Activated naive CD8-positive, alpha-beta T cell treated with anti-CD3 and anti-CD28 coated beads, Interleukin-2, amount 10 ng/mL, durations not matched to agents 7 days and 5 days (primary cell): ENCODE results near the gene SDR39U1. TPM values are rescaled to one million over a fixed set of nuclear protein-coding genes. Genes with fewer than 3 reads are reported as not detected.
A peak's percentile ranks its signal among the peaks of the same experiment; 100 is the strongest.

Experiments used
- ATAC-seq: fragments of 150-1000 bp; cut with Tn5 transposase; one replicate; pipeline ENCODE4 v1.10.0; 2021; ENCODE audit warnings: low read depth, moderate library complexity
- POLR2A ChIA-PET: fragments of 350-600 bp; sonication (Branson Sonifier 250); formaldehyde crosslinking; loops from one replicate; lab custom pipeline; 2021; ENCODE audit warnings: antibody characterized with exemption; lab: Charles Lee
- DNase-seq: peaks from one replicate; pipeline ENCODE4 v3.0.0; 2021
- H3K27ac Mint-ChIP-seq: one replicate; pipeline ENCODE4 v1.8.0; 2022; ENCODE audit warnings: mild to moderate bottlenecking, mixed read lengths
- H3K27me3 Mint-ChIP-seq: one replicate; pipeline ENCODE4 v1.8.0; 2022; ENCODE audit warnings: mild to moderate bottlenecking, moderate library complexity, mixed read lengths
- H3K36me3 Mint-ChIP-seq: one replicate; pipeline ENCODE4 v1.8.0; 2021; ENCODE audit warnings: mild to moderate bottlenecking, mixed read lengths
- H3K4me1 Mint-ChIP-seq: one replicate; pipeline ENCODE4 v1.8.0; 2021; ENCODE audit warnings: mixed read lengths
- H3K4me3 Mint-ChIP-seq: one replicate; pipeline ENCODE4 v1.8.0; 2022; ENCODE audit warnings: mild to moderate bottlenecking, moderate library complexity, mixed read lengths
- H3K9me3 Mint-ChIP-seq: one replicate; pipeline ENCODE4 v1.8.0; 2021; ENCODE audit warnings: mixed read lengths
- total RNA-seq, 2 experiments: library from RNA; stranded (reverse); gene quantifications; one replicate each; pipeline ENCODE4 v1.2.3, GENCODE V29; 2021

SDR39U1 gene
- total RNA-seq, 2 experiments from 2014 or later = 75.7 to 79.5 TPM

DNA sequence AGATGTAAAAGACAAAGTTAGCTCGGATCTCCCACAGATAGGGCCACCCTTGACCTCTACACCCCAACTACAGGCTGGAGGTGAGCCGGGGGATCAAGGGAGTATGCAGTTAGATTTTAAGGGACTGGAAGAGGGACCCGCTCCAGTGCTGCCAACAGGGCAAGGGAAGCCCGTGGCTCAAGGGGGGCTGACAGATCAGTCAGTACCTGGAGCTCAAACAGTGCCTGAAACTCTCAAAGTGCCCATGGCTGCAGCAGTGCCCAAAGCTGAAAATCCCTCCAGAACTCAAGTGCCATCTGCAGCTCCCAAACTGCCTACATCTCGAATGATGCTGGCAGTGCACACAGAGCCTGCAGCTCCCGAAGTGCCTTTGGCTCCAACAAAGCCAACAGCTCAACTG lies 33.4 kb downstream of the SDR39U1 start:
- Mint-ChIP-seq H3K4me3 (no peak overlapping the region), H3K36me3 (no peaks in the 10 kb centered on the region), H3K4me1 (no peaks in the 10 kb centered on the region), H3K27ac (no peak overlapping the region), H3K9me3 (no peaks in the 10 kb centered on the region), H3K27me3 (peaks cover 31% of the 10 kb centered on the region)
- POLR2A ChIA-PET = interaction anchor here (1.6 kb wide), 1 partner anchor 21 kb away, joined by 7 read pairs; the partner anchor contains the start of genes CBLN3 and KHNYN
- ATAC-seq (no peak), DNase-seq (no peak)

- ATAC-seq = no peak
- H3K27ac Mint-ChIP-seq = no peak overlapping the region
- DNase-seq = no peak
- H3K4me1 Mint-ChIP-seq = no peaks in the 10 kb centered on the region
- H3K27me3 Mint-ChIP-seq = peaks cover 31% of the 10 kb centered on the region
- no peaks in the 10 kb centered on the region for H3K36me3 Mint-ChIP-seq
- POLR2A ChIA-PET = interaction anchor here (1.6 kb wide), 1 partner anchor 21 kb away, joined by 7 read pairs; the partner anchor contains the start of genes CBLN3 and KHNYN
- no peak overlapping the region for H3K4me3 Mint-ChIP-seq
- H3K9me3 Mint-ChIP-seq = no peaks in the 10 kb centered on the region
Observed at GRCh38 chr14:24408764-24409163, 33.8 kb downstream of the SDR39U1 start.

- no peaks in the 10 kb centered on the region for H3K4me1 Mint-ChIP-seq
- POLR2A ChIA-PET = interaction anchor here (0.6 kb wide), 1 partner anchor 194 kb away, joined by 3 read pairs; no protein-coding TSS in a partner anchor
- no peak for DNase-seq
Observed at GRCh38 chr14:24407608-24408325, 34.8 kb downstream of the SDR39U1 start.

DNA sequence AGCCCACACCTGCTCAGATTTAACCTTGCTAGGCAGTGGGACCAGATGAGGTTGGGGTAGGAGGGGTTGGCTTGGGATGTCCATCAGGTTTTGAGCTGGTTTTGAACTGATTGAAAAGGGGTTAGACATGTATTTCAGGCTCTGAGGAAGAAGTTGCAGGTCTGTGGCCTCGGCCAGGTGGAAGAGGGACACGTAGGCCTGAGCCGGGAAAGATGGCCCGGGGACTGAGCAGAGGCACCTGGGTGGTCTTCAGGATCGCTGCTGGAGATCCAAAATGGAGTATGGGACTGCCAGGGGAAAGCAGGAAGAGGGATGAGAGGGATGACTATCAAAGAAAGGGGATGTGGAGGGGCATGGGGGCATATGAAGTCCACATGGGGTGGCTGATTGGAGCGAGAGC lies 36.2 kb downstream of the SDR39U1 start:
- DNase-seq = no peak
- Mint-ChIP-seq H3K9me3 (no peaks in the 10 kb centered on the region), H3K27me3 (peaks cover 48% of the 10 kb centered on the region), H3K4me1 (no peaks in the 10 kb centered on the region), H3K27ac (no peak overlapping the region), H3K36me3 (no peaks in the 10 kb centered on the region), H3K4me3 (no peak overlapping the region)
- ATAC-seq = no peak
- POLR2A ChIA-PET = no interaction called here

More at GRCh38 chr14:24407608-24408325, 34.8 kb downstream of the SDR39U1 start:
- H3K9me3 Mint-ChIP-seq = no peaks in the 10 kb centered on the region
- no peaks in the 10 kb centered on the region for H3K36me3 Mint-ChIP-seq
- no peak overlapping the region for H3K4me3 Mint-ChIP-seq
- no peak for ATAC-seq
- H3K27me3 Mint-ChIP-seq = peaks cover 40% of the 10 kb centered on the region
- no peak overlapping the region for H3K27ac Mint-ChIP-seq

GRCh38 chr14:24404814-24405213 lies 37.8 kb downstream of the SDR39U1 start:
- Mint-ChIP-seq H3K27me3 (peaks cover 53% of the 10 kb centered on the region), H3K4me1 (no peaks in the 10 kb centered on the region), H3K9me3 (no peaks in the 10 kb centered on the region)

DNA sequence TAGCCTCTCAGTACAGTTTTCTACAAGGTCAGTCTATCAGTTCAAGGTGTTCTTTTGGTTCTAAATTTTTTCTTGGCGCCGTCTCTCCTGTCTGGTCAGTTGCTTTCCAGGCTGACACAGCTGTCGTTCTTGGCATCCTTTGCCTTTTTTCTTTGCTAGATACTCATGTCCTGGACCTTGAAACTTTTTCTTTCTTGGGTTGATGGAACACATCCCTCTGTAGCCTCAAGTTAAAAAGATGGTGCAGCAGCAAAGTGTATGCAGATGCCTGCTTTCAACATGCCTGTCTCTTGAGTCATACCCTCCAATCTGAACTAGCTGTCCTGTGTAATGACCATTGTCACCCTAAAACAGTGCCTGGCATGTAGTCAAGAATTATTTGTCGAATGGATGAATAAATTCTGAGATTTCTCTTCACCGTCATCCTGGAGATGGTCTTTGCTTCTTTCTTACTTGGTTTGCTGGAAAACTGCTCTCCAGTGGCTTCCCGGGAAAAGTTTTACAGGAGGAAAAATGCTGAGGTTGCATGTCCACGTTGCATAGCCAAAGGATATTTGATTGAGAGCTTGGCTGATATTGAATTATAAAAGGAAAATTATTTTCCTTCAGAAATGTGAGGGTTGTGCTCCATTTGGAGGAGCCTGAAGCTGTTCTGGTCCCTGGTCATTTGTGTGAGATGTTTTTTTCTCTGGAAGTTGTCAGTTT lies 39.1 kb downstream of the SDR39U1 start:
- peaks cover 52% of the 10 kb centered on the region for H3K27me3 Mint-ChIP-seq
- ATAC-seq = no peak

More at GRCh38 chr14:24404814-24405213, 37.8 kb downstream of the SDR39U1 start:
- POLR2A ChIA-PET = interaction anchor here (2.2 kb wide), 1 partner anchor 25 kb away, joined by 5 read pairs; the partner anchor contains the start of gene KHNYN
- DNase-seq (no peak), ATAC-seq (no peak)
- Mint-ChIP-seq H3K27ac (no peak overlapping the region), H3K36me3 (no peaks in the 10 kb centered on the region), H3K4me3 (no peak overlapping the region)

GRCh38 chr14:24401810-24402702 lies 40.5 kb downstream of the SDR39U1 start:
- no peak overlapping the region for H3K27ac Mint-ChIP-seq
- ATAC-seq = no peak
- no peaks in the 10 kb centered on the region for H3K36me3 Mint-ChIP-seq
- no peaks in the 10 kb centered on the region for H3K9me3 Mint-ChIP-seq
- POLR2A ChIA-PET = no interaction called here
- peaks cover 4% of the 10 kb centered on the region for H3K4me1 Mint-ChIP-seq
- no peak overlapping the region for H3K4me3 Mint-ChIP-seq
- peaks cover 55% of the 10 kb centered on the region for H3K27me3 Mint-ChIP-seq
- DNase-seq = no peak

More for the DNA sequence above, 39.1 kb downstream of the SDR39U1 start:
- Mint-ChIP-seq H3K27ac (no peak overlapping the region), H3K4me1 (peaks cover 4% of the 10 kb centered on the region), H3K36me3 (no peaks in the 10 kb centered on the region), H3K4me3 (no peak overlapping the region), H3K9me3 (no peaks in the 10 kb centered on the region)
- no peak for DNase-seq
- POLR2A ChIA-PET = no interaction called here

DNA sequence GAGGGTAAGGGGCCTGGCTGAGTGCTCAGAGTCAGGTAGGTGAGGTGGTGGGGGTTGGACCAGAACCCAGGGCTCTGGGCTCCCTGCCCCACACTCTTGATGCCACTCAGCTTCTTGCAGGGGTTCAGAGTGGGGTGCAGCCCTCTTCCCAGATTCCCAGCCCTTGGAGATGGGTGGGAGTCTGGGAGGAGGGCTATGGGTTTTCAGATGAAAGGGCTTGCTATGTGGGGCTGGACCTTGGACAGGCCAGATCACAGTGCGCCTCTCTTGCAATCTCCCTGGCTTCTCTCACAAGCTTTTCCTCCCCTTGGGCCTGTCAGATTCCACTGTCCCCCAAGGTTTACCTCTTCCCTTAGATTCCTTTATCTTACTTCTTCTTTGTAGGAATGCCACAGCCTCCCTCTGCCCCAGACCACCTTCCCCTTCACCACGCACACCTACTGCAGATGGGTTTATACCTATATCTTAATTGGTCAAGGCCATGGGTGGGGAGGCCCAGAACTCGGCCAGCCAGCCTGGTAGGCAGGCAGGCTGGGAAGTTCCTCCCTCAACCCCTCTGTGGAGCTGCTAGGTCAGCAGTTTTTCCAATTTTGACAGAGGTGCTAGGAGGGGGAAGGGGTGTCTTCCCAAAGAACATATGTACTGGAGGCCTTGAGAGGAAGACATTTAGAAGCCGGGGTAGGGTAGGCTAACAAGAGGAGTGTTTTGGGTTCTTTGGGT lies 42.4 kb downstream of the SDR39U1 start:
- Mint-ChIP-seq H3K27me3 (peaks cover 53% of the 10 kb centered on the region), H3K4me3 (peak overlapping the region; percentile 21), H3K27ac (no peak overlapping the region), H3K4me1 (peaks cover 9% of the 10 kb centered on the region), H3K9me3 (no peaks in the 10 kb centered on the region), H3K36me3 (no peaks in the 10 kb centered on the region)
- no peak for DNase-seq
- POLR2A ChIA-PET = no interaction called here
- ATAC-seq = no peak

- H3K4me1 Mint-ChIP-seq = peaks cover 9% of the 10 kb centered on the region
- ATAC-seq (no peak), DNase-seq (no peak)
- no peaks in the 10 kb centered on the region for H3K9me3 Mint-ChIP-seq
- H3K36me3 Mint-ChIP-seq = no peaks in the 10 kb centered on the region
- H3K4me3 Mint-ChIP-seq = peak overlapping the region; percentile 74
- peaks cover 53% of the 10 kb centered on the region for H3K27me3 Mint-ChIP-seq
- H3K27ac Mint-ChIP-seq = peak overlapping the region; percentile 30
- POLR2A ChIA-PET = interaction anchor here (1.0 to 1.2 kb wide), 2 partner anchors 26 to 30 kb away, joined by 3 to 5 read pairs; partner anchors contain the start of genes CBLN3 and KHNYN
Observed at GRCh38 chr14:24399447-24399822, 43.1 kb downstream of the SDR39U1 start.

GRCh38 chr14:24398653-24399446 lies 43.7 kb downstream of the SDR39U1 start, which contains the start of gene NYNRIN:
TSS of gene NYNRIN (plus strand) at chr14:24399003. CDS start at chr14:24399247, 244 bp downstream.
- H3K4me3 Mint-ChIP-seq = peak within 1 kb of the TSS; percentile 74
- no peaks in the 10 kb centered on the region for H3K9me3 Mint-ChIP-seq
- peak; percentile 94 for ATAC-seq
- H3K27me3 Mint-ChIP-seq = peaks cover 47% of the 10 kb centered on the region
- H3K36me3 Mint-ChIP-seq = no peaks in the 10 kb centered on the region
- peaks cover 9% of the 10 kb centered on the region for H3K4me1 Mint-ChIP-seq
- peak within 1 kb of the TSS; percentile 30 for H3K27ac Mint-ChIP-seq
- DNase-seq = peak; percentile 70
- POLR2A ChIA-PET = interaction anchor here (0.7 to 1.2 kb wide), 3 partner anchors 26 to 31 kb away, joined by 3 to 5 read pairs (median 3); partner anchors contain the start of genes CBLN3 and KHNYN

DNA sequence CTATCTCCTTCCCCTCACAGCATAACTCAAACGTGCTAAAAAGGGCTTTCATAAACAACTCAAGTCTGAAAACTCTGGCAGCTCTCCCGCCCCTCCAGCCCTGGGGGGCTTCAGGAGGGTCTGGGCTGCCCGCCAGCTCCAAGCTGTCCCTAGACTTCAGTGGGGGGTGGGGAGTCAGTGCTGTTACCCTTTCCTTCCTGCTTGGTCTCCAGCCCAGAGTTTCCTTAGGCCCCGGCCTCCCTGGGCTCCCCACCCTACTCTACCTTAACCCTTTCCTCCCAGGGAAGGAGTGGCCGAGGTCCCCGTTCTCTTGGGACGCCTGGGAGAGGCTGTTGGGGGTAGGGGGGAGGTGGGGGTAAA lies 44.3 kb downstream of the SDR39U1 start:
- DNase-seq (no peak), ATAC-seq (no peak)
- no peak overlapping the region for H3K4me3 Mint-ChIP-seq
- no peak overlapping the region for H3K27ac Mint-ChIP-seq
- peaks cover 10% of the 10 kb centered on the region for H3K4me1 Mint-ChIP-seq
- H3K27me3 Mint-ChIP-seq = peaks cover 46% of the 10 kb centered on the region
- H3K9me3 Mint-ChIP-seq = no peaks in the 10 kb centered on the region
- no peaks in the 10 kb centered on the region for H3K36me3 Mint-ChIP-seq
- POLR2A ChIA-PET = interaction anchor here (0.7 to 1.2 kb wide), 3 partner anchors 27 to 31 kb away, joined by 3 to 5 read pairs (median 3); partner anchors contain the start of genes CBLN3 and KHNYN
